NCI-H2171 (cell line): ENCODE data around the gene SLC2A5.
"Not testable (repeated sequence)": the region's sequence is repeated elsewhere in the genome, so short reads cannot be mapped to it uniquely, and the experiment has no call there.

ENCODE experiments used
- DNase-seq: peaks from one replicate; lab custom pipeline; 2025; lab: John Stamatoyannopoulos, UW

SLC2A5 gene

GRCh38 chr1:9005395-9005708, 64.1 kb downstream of the SLC2A5 start:
- DNase-seq, result no peak

GRCh38 chr1:9004700-9005394, 64.6 kb downstream of the SLC2A5 start:
- DNase-seq, result no peak

- DNase-seq, result no peak
These were observed 65.3 kb downstream of the SLC2A5 start for GRCh38 chr1:9004031-9004699.

GRCh38 chr1:9002215-9002560, 67.2 kb downstream of the SLC2A5 start:
- not testable (repeated sequence) for DNase-seq

GRCh38 chr1:9001534-9002214, 67.8 kb downstream of the SLC2A5 start:
- DNase-seq, result not testable (repeated sequence)

DNA sequence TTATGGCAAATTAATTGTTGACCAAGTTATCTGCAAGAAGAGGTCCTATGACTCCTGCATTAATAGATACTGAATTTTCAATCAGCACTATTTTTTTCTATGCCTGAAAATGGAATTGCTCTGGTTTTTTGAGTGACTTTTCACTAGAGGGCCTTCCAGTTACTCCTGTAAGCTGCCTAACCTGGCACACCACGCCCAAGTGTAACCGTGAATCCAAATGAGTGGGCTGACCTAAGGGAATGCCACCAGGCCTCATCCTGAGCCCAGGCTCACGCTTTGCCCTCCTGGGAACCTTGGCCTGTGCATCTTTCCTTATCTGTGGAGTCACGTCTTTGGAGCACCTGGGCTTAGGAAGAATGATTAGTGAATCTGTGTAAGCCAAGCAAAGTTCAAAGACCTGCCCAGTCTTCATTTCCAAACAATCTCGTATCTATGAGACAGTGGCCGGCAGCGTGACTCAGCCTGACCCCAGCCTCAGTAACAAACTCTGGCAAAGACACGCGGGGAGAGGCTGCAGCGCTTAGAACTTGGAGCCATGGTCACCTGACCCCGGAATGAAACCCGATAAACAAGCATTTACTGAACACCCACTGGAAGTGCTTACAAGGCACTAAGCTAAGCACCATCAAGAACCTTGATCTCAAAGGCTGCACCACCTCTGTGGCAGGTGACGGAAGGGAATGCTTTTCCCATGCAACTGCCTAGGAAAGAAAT, 75.3 kb downstream of the SLC2A5 start:
- not testable (repeated sequence) for DNase-seq

DNA sequence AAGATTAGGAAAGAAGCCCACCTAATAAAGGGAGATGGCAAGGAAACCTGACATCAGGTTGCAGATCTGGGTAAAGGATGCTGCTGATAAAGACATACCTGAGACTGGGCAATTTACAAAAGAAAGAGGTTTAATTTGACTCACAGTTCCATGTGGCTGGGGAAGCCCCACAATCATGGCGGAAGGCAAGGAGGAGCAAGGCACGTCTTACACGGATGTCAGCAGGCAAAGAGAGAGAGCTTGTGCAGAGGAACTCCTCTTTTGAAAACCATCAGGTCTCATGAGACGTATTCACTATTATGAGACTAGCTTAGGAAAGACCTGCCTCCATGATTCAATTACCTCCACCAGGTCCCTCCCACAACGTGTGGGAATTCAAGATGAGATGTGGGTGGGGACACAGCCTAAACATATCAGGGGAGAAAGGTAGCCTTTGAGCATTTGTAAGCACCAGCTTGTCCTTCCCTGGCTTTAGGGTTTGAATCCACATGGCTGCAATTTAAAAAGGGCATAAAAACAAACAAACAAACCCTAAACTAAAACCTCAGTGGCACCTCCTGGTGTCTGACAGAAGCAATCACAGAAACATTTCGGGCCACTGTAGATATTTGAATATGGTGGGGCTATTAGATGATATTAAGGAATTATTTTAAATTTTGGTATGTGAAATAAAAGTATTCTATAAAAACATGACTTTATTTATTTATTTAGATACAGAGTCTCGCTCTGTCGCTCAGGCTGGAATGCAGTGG, 76.3 kb downstream of the SLC2A5 start:
- DNase-seq, result no peak

DNA sequence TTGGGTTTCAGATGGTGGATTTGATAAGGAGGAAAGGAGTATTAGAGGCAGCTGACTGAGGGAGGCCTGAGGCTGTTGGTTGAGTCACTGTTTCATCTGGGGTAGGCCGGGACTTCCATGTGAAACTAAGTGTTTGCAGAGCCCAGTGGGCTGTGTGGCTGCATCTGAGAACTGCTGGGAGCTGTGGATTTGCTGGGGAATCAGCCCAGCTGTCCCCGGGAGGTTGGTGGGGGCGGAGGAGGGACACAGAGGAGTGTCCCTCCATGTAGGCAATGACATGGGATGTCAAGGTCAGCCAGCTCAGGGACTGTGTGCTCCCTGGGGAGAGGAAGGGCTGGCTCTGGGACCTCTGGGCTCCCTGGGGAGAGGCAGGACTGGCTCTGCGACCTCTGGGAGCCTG, 79.6 kb downstream of the SLC2A5 start:
- no peak for DNase-seq

DNA sequence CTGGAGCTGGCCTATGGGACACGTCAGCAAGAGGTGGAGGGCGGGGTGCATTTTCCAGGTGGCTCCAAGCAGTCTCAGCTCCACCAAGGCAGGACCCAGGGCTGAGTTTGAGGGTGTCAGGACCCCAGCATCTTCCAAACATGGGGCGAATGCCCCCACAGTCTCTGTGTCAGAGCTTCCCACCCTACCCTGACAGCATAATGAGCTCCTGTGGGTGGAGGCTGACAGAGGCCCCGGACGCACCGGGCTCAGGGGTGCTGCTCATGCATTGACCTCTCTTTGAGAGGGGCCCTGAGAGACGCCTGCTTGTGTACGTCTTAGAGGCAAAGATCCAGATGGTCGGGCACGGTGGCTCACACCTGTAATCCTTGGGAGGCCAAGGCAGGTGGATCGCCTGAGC, 80.4 kb downstream of the SLC2A5 start:
- no peak for DNase-seq

- DNase-seq, result no peak
These were observed 80.8 kb downstream of the SLC2A5 start for GRCh38 chr1:8988618-8988967.

- DNase-seq, result no peak
These were observed 81.4 kb downstream of the SLC2A5 start for GRCh38 chr1:8987881-8988617.

GRCh38 chr1:8986814-8987190, 82.6 kb downstream of the SLC2A5 start:
- no peak for DNase-seq

DNA sequence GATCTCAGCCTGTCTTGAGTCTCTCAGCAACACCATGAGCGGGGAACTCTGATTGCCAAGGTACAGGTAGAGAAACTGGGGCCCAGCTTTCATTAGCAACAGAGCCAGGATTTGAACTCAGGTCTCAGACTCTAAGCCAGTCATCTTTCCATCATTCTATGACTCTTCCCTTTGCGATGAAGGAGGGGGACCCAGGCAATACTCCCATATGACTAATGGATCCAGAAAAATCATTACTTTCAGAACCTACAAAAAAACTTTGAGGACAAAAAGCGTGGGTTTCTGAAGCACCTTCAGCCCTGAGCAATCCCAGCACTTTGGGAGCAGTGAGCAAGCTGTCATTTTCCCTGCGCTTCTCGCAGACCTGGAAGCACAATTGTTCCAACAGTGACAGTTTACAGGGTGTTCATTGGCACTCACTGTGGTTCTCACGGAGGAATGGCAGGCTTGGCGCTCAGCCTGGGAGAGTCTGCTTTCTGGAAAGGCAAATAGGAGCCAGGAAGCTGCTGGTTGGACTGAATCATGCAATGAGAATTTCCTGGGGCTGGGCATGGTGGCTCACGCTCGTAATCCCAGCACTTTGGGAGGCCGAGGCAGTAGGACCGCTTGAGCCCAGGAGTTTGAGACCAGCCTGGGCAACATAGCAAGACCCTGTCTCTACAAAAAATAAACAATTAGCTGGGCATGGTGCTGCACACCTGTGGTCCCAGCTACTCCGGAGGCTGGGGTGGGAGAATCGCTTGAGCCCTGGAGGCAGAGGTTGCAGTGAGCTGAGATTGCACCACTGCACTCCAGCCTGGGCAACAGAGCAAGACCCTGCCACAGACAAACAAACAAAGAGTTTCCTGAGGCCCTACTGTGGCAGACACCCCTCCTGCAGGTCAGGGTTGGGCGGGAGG, 83.3 kb downstream of the SLC2A5 start:
- no peak for DNase-seq
